Measurements from ENCODE around the gene NEK11.

NEK11 gene

DNA sequence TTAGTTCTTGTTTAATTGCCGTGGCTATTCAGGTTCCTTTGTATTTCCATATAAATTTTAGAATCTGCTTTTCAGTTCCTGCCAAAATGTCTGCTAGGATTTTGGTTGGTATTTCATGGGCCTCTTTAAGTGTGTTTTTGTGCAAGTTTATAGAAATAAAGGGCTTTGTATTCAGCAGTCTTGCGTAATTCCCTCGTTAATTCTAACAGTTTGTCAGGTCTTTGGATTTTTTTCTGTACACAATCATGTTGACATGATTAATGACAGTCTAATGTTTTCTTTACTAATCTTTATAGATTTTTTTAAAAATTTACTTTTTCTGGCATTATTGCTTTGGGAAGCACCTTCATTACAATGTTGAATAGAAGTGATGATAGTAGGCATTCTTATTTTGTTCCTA, 120.9 kb downstream of the NEK11 start:
- DNase-seq: no peak

- DNase-seq: no peak
Observed at GRCh38 chr3:131158434-131158833, 131.8 kb downstream of the NEK11 start.

DNA sequence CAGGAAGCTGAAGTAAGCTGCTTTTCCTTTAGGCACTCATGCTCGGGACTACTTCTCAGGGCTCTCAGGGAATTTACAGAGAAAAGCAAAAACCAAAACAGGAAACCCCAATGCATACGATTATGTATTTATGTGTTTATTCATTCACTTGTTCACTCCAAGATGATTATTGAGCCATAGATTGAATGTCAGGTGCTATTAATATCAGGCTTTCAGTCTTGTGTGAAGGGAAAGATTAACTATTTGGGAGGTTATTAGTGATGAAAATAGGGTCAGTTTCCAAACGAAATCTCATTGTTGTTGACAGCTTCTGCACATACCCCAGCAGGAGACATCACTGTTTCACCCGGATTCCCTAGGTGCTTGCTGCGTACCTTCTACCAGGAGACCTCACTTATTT, 135.8 kb downstream of the NEK11 start:
- DNase-seq: no peak

DNA sequence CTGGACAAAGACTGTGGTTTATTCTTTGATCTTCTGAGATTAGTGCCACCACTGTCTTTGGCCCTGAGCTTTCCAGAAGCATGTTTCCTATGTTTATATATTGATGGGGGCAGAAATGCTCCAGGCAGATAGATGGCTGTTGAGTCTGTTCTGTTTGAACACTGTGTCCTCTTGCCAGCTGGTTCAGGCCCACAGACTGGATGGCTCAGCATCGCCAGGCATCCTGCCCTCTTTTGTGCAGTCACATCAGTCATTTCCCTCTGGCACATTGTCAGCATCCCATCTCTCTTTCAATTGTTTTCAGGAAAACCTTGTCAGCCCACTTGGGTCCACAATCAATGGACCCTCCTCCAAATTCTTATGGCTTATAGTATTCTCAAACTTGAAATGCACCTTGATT, 141.2 kb downstream of the NEK11 start:
- no peak for DNase-seq

DNA sequence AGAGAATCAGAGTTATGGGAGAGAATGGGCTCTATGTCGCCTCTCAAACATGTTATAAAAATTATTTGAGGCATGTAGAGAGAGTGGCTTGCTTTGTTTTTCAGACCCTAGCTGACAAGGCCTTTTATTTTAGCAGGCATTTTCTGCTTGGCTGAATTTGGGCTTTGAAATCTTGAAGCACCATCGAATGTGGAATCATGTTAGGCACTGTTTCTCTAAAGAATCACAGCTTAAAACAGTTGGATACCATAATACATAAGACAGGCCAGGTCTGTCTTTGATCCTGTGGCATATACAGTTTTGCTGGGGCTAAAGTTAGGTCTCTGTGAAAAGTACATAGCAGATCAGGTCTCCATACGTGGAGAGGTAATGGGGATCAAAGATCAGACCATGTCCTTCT, 142.7 kb downstream of the NEK11 start:
- DNase-seq: no peak

DNA sequence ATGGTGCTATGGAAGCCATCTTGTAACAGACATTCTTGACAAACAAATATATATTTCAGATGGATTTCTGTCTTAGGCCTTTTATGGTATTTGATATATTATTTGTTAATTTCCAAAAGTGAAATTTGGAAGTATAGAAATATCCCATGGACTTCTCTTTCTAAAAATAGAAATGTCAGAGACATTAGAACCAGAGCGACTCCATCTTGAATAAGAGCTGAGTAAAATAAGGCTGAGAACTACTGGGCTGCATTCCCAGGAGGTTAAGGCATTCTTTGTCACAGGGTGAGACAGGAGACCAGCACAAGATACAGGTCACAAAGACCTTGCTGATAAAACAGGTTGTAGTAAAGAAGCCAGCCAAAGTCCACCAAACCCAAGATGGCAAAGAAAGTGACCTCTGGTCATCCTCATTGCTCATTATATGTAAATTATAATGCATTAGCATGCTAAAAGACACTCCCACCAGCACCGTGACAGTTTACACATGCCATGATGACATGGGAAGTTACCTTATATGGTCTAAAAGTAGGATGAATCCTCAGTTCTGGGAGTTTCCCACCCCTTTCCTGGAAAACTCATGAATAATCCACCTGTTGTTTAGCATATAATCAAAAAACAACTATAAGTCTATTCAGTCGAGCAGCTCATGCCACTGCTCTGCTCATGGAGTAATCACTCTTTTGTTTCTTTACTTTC, 146.0 kb downstream of the NEK11 start:
- no peak for DNase-seq

DNA sequence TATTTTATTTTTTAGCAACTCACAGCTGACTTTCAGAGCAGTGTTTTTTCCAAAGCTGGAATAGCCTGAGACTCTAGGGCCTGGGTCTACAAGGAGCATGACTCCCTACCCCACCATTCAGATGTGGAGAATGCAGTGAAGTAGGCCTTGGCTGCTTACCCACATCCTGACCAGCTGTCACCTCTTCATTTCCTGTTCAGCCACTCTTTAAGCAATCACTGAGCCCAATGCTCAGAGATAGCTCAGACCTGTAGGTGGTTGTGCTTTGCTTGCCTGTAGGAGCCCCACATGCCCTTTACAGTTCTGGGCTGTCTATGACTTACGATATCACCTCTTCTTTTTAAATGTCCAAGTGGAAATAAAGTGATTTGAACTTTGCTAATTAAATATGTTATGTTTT, 148.1 kb downstream of the NEK11 start:
- DNase-seq: no peak

GRCh38 chr3:131178710-131179375, 152.2 kb downstream of the NEK11 start:
- no peak for DNase-seq

DNA sequence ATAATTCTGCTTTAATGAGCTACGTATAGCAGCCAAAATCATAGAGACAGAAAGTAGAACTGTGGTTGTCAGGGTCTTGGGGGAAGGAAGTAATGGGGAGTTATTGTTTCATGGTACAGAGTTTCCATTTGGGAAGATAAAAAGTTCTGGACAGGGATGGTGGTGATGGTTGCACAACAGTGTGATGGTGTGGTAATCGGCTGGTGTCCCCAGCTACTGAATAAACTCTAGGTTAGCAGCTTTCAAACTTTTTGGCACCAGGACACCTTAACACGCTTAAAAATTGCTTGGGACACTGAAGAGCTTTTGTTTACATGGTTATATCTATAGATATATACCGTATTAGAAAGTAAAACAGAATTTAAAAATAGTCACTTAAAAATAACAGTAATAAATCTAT, 166.0 kb downstream of the NEK11 start:
- DNase-seq: no peak

DNA sequence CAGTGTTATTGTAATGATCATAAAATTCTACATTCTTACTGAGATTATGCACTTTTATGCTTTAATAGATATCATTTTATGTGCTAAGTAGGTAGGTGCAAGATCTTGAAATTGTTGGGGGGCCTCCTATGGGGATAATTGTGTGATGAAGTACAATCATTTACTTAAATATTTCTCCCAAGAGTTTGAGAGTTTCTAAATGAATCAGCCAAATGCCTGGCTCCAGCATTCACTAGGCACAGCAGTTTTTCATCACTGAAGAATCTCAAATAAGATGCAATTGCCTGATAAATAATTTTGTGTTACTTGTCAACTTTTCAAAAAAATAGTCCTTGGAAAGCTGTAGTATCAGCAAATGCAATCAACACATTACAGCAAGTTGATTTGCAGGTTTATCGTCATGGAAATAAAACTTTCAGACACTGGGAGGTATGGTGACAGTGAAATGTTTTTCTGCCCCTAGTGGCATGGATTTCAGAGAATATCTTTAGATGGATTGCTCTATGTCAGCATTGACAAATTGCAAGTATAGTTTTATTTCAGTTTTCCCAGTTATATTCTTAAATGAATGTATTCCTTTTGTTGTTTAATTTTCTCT, 167.1 kb downstream of the NEK11 start:
- no peak for DNase-seq

GRCh38 chr3:131194816-131195215, 168.1 kb downstream of the NEK11 start:
- no peak for DNase-seq

DNA sequence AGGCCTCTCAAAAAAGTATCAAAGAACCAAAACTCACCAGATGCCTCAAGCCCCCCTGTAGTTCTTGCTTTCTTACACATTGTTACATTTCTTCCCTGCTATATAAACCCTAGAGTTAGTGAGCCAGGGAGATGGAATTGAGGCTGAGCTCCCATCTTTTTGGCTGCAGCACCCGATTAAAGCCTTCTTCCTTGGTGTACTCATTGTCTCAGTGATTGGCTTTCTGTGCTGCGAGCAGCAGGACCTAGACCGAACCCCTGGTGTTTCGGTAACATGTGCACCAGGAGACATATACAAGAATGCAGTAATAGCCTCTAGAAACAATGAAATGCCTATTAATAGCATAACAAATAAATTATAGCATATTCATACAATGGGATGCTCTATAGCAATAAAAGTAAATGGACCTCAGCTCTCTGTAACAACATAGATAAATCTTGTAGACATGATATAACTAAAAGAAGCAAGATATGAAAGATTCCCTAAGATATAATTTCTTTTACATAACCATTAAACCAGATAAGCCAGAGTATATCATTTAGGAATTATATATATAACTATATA, 174.0 kb downstream of the NEK11 start:
- no peak for DNase-seq

DNA sequence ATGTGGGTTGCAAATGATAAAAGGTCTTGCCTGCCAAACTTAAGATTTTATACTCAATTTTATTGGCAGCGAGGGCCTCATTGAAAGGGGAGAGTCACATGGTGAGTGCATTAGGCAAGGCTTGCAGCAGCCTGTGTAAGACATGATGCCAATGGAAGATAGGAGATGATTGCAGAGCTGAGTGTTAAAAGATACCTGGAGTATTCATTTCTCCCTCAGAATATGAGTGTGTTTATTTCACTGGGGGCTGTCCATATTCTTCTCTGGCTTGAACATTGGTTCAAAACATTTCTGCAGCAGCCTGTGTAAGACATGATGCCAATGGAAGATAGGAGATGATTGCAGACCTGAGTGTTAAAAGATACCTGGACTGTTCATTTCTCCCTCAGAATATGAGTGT, 189.7 kb downstream of the NEK11 start:
- DNase-seq: no peak

- no peak for DNase-seq
Observed at GRCh38 chr3:131216801-131217200, 190.1 kb downstream of the NEK11 start.

GRCh38 chr3:131217296-131217741, 190.6 kb downstream of the NEK11 start:
- no peak for DNase-seq

DNA sequence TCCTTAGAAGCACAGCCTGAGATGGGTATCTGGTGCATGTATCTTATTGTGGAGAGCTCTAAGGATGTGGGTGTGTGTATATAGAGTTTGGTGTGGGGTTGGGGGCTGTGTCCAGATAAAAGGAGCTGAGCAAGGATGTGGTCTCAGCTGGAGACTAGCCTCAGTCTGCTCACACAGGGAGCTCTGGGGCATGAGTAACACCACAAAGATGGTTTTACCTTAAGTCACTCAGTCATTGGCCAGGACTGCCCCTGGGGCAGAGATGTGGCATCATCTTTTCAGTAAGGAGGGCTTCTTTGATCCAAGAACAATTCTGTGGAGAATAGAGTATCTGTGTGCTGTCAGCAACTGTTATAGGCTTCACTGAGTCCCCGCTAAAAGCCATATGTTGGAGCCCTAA, 191.5 kb downstream of the NEK11 start:
- no peak for DNase-seq

DNA sequence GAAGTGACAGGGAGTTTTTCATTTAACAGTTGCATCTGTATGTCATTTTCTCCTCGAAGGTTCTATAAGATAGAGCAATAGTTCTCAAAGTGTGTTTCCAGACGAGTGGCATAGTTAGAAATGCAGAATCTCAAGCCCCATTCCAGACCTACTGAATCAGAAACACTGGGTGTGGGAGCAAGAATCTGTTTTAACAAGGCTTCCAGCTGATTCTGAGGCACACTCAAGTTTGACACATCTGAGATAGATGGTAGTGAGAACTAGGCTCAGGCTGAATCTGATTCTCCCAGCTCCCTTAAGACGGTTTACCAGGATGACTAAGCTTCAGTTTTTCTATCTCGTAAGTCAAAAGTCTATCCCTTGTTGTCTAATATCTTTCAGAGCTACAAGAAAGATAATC, 195.1 kb downstream of the NEK11 start:
- no peak for DNase-seq

DNA sequence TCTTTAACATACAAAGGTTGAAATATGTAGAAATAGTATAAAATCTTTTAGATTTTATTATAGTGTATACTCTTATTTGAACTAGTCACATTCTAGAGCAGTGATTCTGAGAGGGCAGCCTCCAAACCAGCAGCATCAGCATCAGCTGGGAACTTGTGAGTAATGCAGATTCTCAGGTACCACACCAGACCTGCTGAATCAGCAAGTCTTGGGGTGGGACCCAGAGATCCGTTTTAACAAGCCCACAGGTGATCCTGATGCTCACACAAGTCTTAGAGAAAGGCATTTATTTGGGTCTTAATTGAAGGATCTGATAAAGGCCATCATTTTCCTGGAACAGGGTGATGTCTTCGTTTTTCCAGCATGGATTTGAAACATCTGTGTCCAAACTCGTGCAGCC, 195.9 kb downstream of the NEK11 start:
- DNase-seq: no peak

DNA sequence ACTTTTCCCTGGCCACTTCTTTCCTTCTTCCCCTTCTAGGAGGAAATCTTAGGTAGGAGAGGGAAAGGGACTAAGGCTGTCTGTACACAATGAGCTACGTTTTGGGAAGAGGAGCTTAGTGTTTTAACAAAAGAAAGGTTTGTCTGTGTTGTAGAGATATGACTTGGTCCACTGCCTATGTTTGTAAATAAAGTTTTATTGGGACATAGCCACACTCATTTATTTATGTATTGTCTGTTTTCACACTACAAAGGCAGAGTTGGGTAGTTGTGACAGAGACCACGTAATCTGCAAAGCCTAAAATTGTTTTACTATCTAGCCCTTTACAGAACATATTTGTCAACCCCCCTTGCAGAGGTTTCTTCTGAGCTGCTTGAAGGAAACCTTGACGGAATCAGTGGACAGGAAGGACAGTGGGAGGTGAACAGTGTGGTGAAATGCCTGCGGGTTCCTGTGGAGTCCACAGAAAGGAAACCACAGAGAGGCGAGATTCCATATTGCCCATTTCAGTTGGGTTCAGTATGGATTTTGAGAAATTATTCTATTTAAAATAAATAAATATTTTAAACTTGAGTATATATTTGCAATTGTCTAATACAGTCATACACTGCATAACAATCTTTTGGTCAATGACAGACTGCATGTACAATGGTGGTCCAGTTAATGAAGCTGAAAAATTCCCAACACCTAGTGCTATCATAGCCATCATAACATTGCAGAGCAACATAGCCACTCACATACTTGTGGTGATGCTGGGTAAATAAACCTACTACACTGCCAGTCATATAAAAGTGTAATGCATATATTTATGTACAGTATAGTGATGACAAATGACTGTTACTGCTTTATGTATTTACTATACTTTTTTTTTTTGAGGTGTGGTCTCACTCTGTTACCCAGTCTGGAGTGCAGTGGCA, 197.0 kb downstream of the NEK11 start:
- no peak for DNase-seq

DNA sequence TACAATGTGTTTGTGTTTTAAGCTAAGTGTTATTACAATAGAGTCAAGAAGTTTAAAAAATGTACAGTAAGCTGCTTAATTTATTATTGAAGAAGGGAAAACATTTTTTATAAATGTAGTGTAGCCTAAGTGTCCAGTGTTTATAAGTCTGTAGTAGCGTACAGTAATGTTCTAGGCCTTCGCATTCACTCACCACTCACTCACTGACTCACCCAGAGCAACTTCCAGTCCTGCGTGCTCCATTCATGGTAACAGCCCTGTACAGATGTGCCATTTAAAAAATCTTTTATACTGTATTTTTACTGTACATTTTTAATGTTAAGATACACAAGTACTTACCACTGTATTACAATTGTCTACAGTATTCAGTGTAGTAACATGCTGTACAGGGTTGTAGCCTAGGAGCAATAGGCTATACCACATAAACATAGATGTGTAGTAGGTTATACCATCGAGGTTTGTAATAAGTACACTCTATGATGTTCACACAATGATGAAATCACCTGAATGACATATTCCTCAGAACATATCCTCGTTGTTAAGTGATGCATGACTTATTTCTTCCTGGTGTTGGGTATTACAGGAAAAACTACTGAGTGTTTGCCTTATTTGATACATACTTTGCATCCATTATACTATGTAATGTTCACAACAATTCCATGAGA, 198.3 kb downstream of the NEK11 start:
- no peak for DNase-seq

DNA sequence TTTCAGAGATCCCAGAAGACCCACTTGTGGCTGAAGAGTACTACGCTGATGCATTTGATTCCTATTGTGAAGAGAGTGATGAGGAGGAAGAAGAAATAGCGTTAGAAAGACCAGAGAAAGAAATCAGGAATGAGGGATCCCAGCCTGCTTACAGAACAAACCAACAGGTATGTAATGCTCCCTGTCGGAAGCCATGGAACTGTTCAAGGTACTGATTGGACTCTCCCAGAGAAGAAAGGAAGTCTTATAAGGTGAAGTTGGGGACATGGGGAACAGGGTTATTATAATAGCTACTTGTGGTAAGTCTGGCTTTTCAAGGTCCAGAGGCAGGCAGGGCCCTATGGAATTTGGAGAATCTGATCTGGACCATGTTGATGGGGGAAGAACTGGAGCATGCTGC, 201.8 kb downstream of the NEK11 start:
- DNase-seq: no peak

DNA sequence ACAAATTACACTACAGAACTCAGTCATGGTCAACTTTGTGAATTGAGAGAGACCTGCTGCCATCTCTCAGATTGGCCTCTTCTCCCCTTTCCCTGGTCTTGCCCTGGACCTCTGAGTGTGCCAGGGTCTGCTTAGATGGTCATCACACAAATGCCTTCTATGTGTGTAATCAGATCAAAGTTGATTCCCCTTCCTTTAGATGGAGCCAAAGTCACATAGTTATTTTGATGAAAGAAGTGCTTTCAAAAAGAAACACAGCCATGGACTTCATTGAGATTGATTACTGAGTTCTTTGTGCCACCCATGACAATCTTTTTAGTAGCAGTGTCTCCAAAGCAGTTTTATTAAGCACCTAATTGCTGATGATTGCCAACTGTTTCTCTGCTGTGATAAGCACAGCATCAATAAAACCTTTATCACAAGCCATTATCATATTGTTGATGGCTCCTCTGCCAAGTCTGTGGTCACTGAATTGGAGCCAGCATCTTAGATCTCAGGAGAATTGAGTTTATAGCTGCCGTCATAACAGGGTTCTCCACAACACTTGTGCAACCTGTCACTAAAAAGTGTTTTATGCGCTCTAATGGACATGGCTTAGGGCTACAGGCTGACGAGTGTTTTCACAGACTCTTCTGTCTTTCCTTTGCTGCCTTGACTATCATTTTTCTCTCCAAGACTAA, 205.2 kb downstream of the NEK11 start:
- no peak for DNase-seq
